Erythroblast (primary cell): ENCODE measurements around the gene WHRN.

Experiments used
- GATA1 ChIP-seq: IDR thresholded peaks from 2 replicates; pipeline ENCODE4 v1.6.1; 2011; ENCODE audit warnings: low read depth, mild to moderate bottlenecking, control low read depth, low read length, moderate library complexity
- POLR2A ChIP-seq: IDR thresholded peaks from 2 replicates; pipeline ENCODE4 v1.6.1; 2011; ENCODE audit warnings: mild to moderate bottlenecking, low read length

DNA sequence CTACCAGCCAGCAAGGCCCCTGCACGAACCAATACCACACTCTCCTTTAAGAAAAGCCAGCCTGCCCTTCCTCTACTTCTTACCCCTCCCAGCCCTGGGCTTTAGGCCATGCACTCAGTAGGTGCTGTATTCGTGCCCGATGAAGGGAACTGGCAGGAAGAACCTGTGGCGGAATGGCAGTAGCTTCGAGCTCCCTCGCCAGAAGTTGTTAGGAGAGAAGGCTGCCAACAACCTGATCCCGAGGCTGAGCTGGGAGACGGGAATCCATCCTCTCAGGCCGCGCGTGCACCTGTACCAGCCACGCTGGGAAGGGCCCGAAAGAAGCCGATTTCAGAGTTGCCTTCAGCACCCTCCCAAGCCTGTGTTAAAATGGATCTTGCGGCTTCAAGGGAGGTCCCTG lies 72.2 kb downstream of the WHRN start:
- no peak for TF ChIP-seq POLR2A
- no peak for TF ChIP-seq GATA1
